SK-N-SH (cell line): Measurements from ENCODE around the gene MYMX. TPM values are rescaled to one million over a fixed set of nuclear protein-coding genes. Genes with fewer than 3 reads are reported as not detected.

Source experiments
- CTCF ChIA-PET: fragments of 300-600, 350-600 bp; formaldehyde crosslinking; extraction: SDS; loops from one replicate; lab custom pipeline; 2021; lab: Yijun Ruan, JAX
- POLR2A ChIA-PET: fragments of 350-600 bp; sonication (Branson Sonifier 250); formaldehyde crosslinking; extraction: SDS; loops from one replicate; lab custom pipeline; 2020; ENCODE audit warnings: antibody characterized with exemption, inconsistent platforms; lab: Yijun Ruan, JAX
- DNase-seq: peaks from one replicate; pipeline ENCODE4 v3.0.0; 2012
- H2AFZ ChIP-seq: fragments of 200-600 bp; sonication (generic); 2 replicates; pipeline ENCODE4 v1.8.1; 2016; ENCODE audit warnings: antibody characterized with exemption, mild to moderate bottlenecking, low read depth
- H3F3A ChIP-seq: fragments of 200-600 bp; sonication (generic); replicated peaks from 2 replicates; pipeline ENCODE3; 2016; ENCODE audit warnings: antibody characterized with exemption, mild to moderate bottlenecking; ENCODE audit not compliant: insufficient read depth
- H3K27ac ChIP-seq, 2 experiments: fragments of 200-500 bp in 1 of 2; fragments of 200-600 bp in 1 of 2; sonication (Bioruptor generic) in 1 of 2; sonication (generic), shearing (Covaris generic) in 1 of 2; 2 replicates each; pipeline versions ENCODE4 v1.5.1 to v1.6.1; 2014 to 2016; ENCODE audit warnings: low read depth in 2 of 2, inconsistent platforms in 1 of 2, low read length in 1 of 2, mild to moderate bottlenecking in 1 of 2, mixed read lengths in 1 of 2
- H3K27me3 ChIP-seq: fragments of 200-600 bp; sonication (generic), shearing (Covaris generic); 2 replicates; pipeline ENCODE4 v1.6.1; 2016; ENCODE audit warnings: mixed run types; ENCODE audit not compliant: insufficient read depth
- H3K36me3 ChIP-seq, 2 experiments: fragments of 200-500 bp in 1 of 2; fragments of 200-600 bp in 1 of 2; sonication (Bioruptor generic) in 1 of 2; sonication (generic) in 1 of 2; replicated peaks in 1 of 2; 2 replicates each; pipeline versions ENCODE3 to v1.5.1; 2014 to 2016; ENCODE audit warnings: low read length in 1 of 2, mild to moderate bottlenecking in 1 of 2; ENCODE audit not compliant: insufficient read depth in 2 of 2, control insufficient read depth in 1 of 2
- H3K4me1 ChIP-seq, 2 experiments: fragments of 200-500 bp in 1 of 2; fragments of 200-600 bp in 1 of 2; sonication (Bioruptor generic) in 1 of 2; sonication (generic), shearing (Covaris generic) in 1 of 2; 2 replicates each; pipeline versions ENCODE4 v1.5.1 to v1.6.1; 2014 to 2016; ENCODE audit warnings: low read depth in 1 of 2, low read length in 1 of 2, mixed run types in 1 of 2; ENCODE audit not compliant: insufficient read depth in 2 of 2, control insufficient read depth in 1 of 2
- H3K4me2 ChIP-seq: fragments of 200-600 bp; sonication (generic), shearing (Covaris generic); 2 replicates; pipeline ENCODE4 v1.6.1; 2017; ENCODE audit warnings: mixed run types
- H3K4me3 ChIP-seq, 2 experiments: fragments of 200-500 bp in 1 of 2; fragments of 200-600 bp in 1 of 2; sonication (Bioruptor generic) in 1 of 2; sonication (generic), shearing (Covaris generic) in 1 of 2; 2 replicates each; pipeline versions ENCODE4 v1.5.1 to v1.8.1; 2014 to 2016; ENCODE audit warnings: low read depth in 2 of 2, inconsistent platforms in 1 of 2, low read length in 1 of 2, mild to moderate bottlenecking in 1 of 2, mixed read lengths in 1 of 2, moderate library complexity in 1 of 2
- H3K79me2 ChIP-seq: fragments of 200-600 bp; sonication (generic); 2 replicates; pipeline ENCODE4 v1.8.1; 2017; ENCODE audit warnings: mild to moderate bottlenecking; ENCODE audit not compliant: insufficient read depth
- H3K9ac ChIP-seq: fragments of 200-600 bp; sonication (generic); 2 replicates; pipeline ENCODE4 v1.6.1; 2017; ENCODE audit warnings: mixed run types
- H3K9me2 ChIP-seq: fragments of 200-600 bp; sonication (generic); 2 replicates; pipeline ENCODE4 v1.6.1; 2017; ENCODE audit warnings: mixed run types
- H3K9me3 ChIP-seq: fragments of 200-600 bp; sonication (generic); 2 replicates; pipeline ENCODE4 v1.6.1; 2017; ENCODE audit warnings: mixed run types, mild to moderate bottlenecking, moderate library complexity
- H4K20me1 ChIP-seq: fragments of 200-600 bp; sonication (generic); 2 replicates; pipeline ENCODE4 v1.6.1; 2017; ENCODE audit warnings: mild to moderate bottlenecking, mixed run types; ENCODE audit not compliant: insufficient read depth
- CHD2 ChIP-seq: fragments of 150-350 bp; IDR thresholded peaks from 2 replicates; pipeline ENCODE4 v1.6.1; 2018; ENCODE audit warnings: low read length; ENCODE audit not compliant: partially characterized antibody
- ELF1 ChIP-seq: IDR thresholded peaks from 2 replicates; pipeline ENCODE4 v1.4.0; 2012
- EP300 ChIP-seq, 2 experiments: IDR thresholded peaks; 2 replicates each; pipeline versions ENCODE4 v1.4.0 to v1.6.1; 2012; ENCODE audit warnings: borderline replicate concordance in 1 of 2, low read depth in 1 of 2, low read length in 1 of 2
- EZH2phosphoT487 ChIP-seq: fragments of 200-600 bp; sonication (generic); IDR thresholded peaks from 2 replicates; pipeline ENCODE4 v1.6.1; 2017; ENCODE audit warnings: low read depth, mixed run types, mild to moderate bottlenecking, antibody characterized with exemption, moderate library complexity, borderline replicate concordance
- FOSL2 ChIP-seq: IDR thresholded peaks from 2 replicates; pipeline ENCODE4 v1.4.0; 2012; ENCODE audit warnings: low read depth, mild to moderate bottlenecking, moderate library complexity, borderline replicate concordance
- GATA2 ChIP-seq: sonication (generic); formaldehyde crosslinking; IDR thresholded peaks from 2 replicates; pipeline ENCODE4 v1.5.0; 2020; ENCODE audit warnings: mild to moderate bottlenecking, missing genetic modification reagents
- JUND ChIP-seq: IDR thresholded peaks from 2 replicates; pipeline ENCODE4 v1.4.0; 2012
- MXI1 ChIP-seq: IDR thresholded peaks from 2 replicates; pipeline ENCODE4 v1.6.1; 2012; ENCODE audit warnings: mild to moderate bottlenecking, low read depth, low read length, improper control_type of control experiment
- NFIC ChIP-seq: IDR thresholded peaks from 2 replicates; pipeline ENCODE4 v1.4.0; 2012; ENCODE audit warnings: borderline replicate concordance
- NRF1 ChIP-seq: IDR thresholded peaks from 2 replicates; pipeline ENCODE4 v1.6.1; 2012; ENCODE audit warnings: low read depth, mild to moderate bottlenecking, low read length
- POLR2AphosphoS5 ChIP-seq: IDR thresholded peaks from 2 replicates; pipeline ENCODE4 v1.6.1; 2012; ENCODE audit warnings: low read depth, low read length
- RAD21 ChIP-seq: IDR thresholded peaks from 2 replicates; pipeline ENCODE4 v1.6.1; 2012; ENCODE audit warnings: mild to moderate bottlenecking, low read length
- RCOR1 ChIP-seq: fragments of 150-350 bp; IDR thresholded peaks from 2 replicates; pipeline ENCODE4 v1.6.1; 2017; ENCODE audit warnings: antibody characterized with exemption, low read length
- SIN3A ChIP-seq: IDR thresholded peaks from 2 replicates; pipeline ENCODE4 v1.6.1; 2012; ENCODE audit warnings: low read depth, mild to moderate bottlenecking, low read length, moderate library complexity, borderline replicate concordance
- TAF1 ChIP-seq: IDR thresholded peaks from 2 replicates; pipeline ENCODE4 v1.6.1; 2012; ENCODE audit warnings: low read depth, mild to moderate bottlenecking, low read length, moderate library complexity, borderline replicate concordance
- TCF12 ChIP-seq: IDR thresholded peaks from 2 replicates; pipeline ENCODE4 v1.4.0; 2012
- YY1 ChIP-seq: IDR thresholded peaks from 2 replicates; pipeline ENCODE4 v1.4.0; 2012; ENCODE audit warnings: low read depth, mild to moderate bottlenecking
- WGBS: methylation state at CpG from one replicate; pipeline ENCODE4 v1.1.6; 2017; ENCODE audit warnings: low lambda C conversion rate; 5-methylcytosine and 5-hydroxymethylcytosine counted together
- polyA plus RNA-seq, 3 experiments: library from polyadenylated mRNA; depleted of rRNA; stranded (reverse); fragments of >200 nt; gene quantifications; 2 replicates each; pipeline ENCODE4 v1.2.3, GENCODE V29; 2012
- TF ChIP-seq, protein P1 (sequence below): IDR thresholded peaks from 2 replicates; pipeline ENCODE4 v1.4.0; 2012; ENCODE audit warnings: low read depth, borderline replicate concordance
- TF ChIP-seq, protein P2 (sequence below): IDR thresholded peaks from 2 replicates; pipeline ENCODE4 v1.6.1; 2012; ENCODE audit warnings: mild to moderate bottlenecking, low read depth, low read length, moderate library complexity
- TF ChIP-seq, protein P3 (sequence below): fragments of 150-350 bp; IDR thresholded peaks from 2 replicates; pipeline ENCODE4 v1.6.1; 2017; ENCODE audit warnings: antibody characterized with exemption, low read length, low read depth, borderline replicate concordance
- TF ChIP-seq, protein P4 (sequence below): IDR thresholded peaks from 2 replicates; pipeline ENCODE4; 2012
- TF ChIP-seq, protein P5 (sequence below): fragments of 150-350 bp; IDR thresholded peaks from 2 replicates; pipeline ENCODE4 v1.6.1; 2016; ENCODE audit warnings: mild to moderate bottlenecking, low read depth, low read length

The MYMX gene
- polyA plus RNA-seq, 1 of the 3 experiments (the other 2 are of a cell fraction) = not detected

DNA sequence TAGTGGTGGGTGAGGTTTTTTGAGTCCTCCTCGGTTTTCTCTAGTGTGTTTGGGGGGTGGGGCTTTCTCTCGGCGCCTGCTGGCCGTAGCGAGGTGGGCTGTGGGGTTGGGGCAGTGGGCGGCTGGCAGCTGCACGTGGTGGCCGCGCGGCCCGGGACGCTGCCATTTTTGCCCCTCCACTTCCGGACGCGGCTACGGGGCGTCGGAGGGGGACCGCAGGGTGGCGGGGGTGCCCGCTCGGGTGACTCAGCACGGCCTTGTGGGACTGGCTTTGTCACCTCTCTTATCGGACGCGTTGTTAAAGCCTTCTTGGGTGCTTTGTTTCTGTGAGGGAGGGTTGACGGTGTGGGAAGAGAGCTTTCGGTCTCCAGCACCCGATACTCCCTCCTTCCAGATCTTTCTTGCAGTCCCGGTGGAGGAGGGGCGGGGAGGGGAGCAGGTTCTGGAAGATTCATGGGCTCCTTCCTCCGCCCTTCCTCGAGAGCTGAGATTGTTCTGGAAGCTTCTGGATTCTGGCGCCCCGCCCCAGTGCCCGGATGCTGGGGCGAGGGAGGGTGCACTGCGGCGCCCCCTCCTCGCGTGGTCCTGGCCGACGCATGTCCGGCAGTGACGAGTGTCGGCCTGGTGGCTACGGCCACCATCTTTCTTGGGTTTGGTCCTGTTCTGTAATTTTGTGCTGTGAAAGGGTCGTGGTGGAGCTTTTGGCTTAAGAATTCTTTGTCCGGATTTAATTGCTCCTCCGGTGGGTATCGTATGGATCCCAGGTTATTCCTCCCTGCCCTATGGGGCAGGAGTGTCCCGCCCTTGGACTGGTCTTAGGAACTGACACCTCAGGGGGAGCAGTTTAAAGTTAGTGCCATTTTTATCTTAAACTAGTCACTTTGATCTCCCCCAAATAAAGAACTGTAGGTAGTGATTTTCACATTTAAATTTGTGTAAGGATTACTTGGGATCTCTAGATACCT, 30.9 kb downstream of the MYMX start:
- H3K36me3 ChIP-seq = peaks cover 42 to 46% of the 10 kb centered on the region in 2 experiments
- peak overlapping the region; percentile 86 for H3K27ac ChIP-seq
- H3K9me2 ChIP-seq = no peaks in the 10 kb centered on the region
- DNase-seq = peak; percentile 76
- H3K4me3 ChIP-seq = peak overlapping the region; percentile 65 to 99
- peak overlapping the region; percentile 98 for H3K4me2 ChIP-seq
- peaks cover 57% of the 10 kb centered on the region for H4K20me1 ChIP-seq
- peak overlapping the region; percentile 100 for H3K9ac ChIP-seq
- ChIA-PET CTCF (interaction anchor here (0.6 to 8.4 kb wide), 14 partner anchors 8 to 151 kb away, joined by 3 to 115 read pairs (median 6); partner anchors contain the start of genes AARS2, CDC5L, SLC29A1 and SLC35B2), POLR2A (interaction anchor here (0.6 to 4.1 kb wide), 25 partner anchors 8 to 731 kb away, joined by 3 to 98 read pairs (median 4); partner anchors contain the start of genes AARS2, MAD2L1BP, SLC29A1 and SLC35B2)
- H3K27me3 ChIP-seq = no peaks in the 10 kb centered on the region
- peaks cover 13 to 24% of the 10 kb centered on the region in 2 experiments; a peak in 3 of 4 replicates for H3K4me1 ChIP-seq
- H3F3A ChIP-seq = peaks cover 43% of the 10 kb centered on the region
- H3K9me3 ChIP-seq = no peaks in the 10 kb centered on the region
- 3% methylated on average over 35 of the region's 52 CpGs for WGBS
- no peak overlapping the region for H2AFZ ChIP-seq
- peaks cover 58% of the 10 kb centered on the region for H3K79me2 ChIP-seq
- TF ChIP-seq, protein P1, sequence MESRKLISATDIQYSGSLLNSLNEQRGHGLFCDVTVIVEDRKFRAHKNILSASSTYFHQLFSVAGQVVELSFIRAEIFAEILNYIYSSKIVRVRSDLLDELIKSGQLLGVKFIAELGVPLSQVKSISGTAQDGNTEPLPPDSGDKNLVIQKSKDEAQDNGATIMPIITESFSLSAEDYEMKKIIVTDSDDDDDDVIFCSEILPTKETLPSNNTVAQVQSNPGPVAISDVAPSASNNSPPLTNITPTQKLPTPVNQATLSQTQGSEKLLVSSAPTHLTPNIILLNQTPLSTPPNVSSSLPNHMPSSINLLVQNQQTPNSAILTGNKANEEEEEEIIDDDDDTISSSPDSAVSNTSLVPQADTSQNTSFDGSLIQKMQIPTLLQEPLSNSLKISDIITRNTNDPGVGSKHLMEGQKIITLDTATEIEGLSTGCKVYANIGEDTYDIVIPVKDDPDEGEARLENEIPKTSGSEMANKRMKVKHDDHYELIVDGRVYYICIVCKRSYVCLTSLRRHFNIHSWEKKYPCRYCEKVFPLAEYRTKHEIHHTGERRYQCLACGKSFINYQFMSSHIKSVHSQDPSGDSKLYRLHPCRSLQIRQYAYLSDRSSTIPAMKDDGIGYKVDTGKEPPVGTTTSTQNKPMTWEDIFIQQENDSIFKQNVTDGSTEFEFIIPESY = no peak
- TF ChIP-seq GATA2 (CRISPR knock-in tag) (no peak), NFIC (no peak), NRF1 (no peak), ELF1 (peak; percentile 16; the same call in 1 of the 2 replicates), YY1 (peak; percentile 82), EP300 (IDR thresholded peaks at IDR 0.05; ENCODE audit: borderline replicate concordance in 1 of 2, low read depth in 1 of 2, low read length in 1 of 2) (peak in 1 of 2 experiments; percentile 96; a peak in 3 of 4 replicates), TCF12 (no peak), EZH2phosphoT487 (no peak), JUND (0 out of 2 replicates have a peak, but pooled peaks have one; percentile 3), SIN3A (peak; percentile 44; the same call in 1 of the 2 replicates), TAF1 (no peak), FOSL2 (no peak), RAD21 (no peak), MXI1 (peak; percentile 94), CHD2 (no peak), POLR2AphosphoS5 (peak; percentile 59), RCOR1 (no peak)
- TF ChIP-seq, protein P2, sequence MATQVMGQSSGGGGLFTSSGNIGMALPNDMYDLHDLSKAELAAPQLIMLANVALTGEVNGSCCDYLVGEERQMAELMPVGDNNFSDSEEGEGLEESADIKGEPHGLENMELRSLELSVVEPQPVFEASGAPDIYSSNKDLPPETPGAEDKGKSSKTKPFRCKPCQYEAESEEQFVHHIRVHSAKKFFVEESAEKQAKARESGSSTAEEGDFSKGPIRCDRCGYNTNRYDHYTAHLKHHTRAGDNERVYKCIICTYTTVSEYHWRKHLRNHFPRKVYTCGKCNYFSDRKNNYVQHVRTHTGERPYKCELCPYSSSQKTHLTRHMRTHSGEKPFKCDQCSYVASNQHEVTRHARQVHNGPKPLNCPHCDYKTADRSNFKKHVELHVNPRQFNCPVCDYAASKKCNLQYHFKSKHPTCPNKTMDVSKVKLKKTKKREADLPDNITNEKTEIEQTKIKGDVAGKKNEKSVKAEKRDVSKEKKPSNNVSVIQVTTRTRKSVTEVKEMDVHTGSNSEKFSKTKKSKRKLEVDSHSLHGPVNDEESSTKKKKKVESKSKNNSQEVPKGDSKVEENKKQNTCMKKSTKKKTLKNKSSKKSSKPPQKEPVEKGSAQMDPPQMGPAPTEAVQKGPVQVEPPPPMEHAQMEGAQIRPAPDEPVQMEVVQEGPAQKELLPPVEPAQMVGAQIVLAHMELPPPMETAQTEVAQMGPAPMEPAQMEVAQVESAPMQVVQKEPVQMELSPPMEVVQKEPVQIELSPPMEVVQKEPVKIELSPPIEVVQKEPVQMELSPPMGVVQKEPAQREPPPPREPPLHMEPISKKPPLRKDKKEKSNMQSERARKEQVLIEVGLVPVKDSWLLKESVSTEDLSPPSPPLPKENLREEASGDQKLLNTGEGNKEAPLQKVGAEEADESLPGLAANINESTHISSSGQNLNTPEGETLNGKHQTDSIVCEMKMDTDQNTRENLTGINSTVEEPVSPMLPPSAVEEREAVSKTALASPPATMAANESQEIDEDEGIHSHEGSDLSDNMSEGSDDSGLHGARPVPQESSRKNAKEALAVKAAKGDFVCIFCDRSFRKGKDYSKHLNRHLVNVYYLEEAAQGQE = no peak
- TF ChIP-seq, protein P3, sequence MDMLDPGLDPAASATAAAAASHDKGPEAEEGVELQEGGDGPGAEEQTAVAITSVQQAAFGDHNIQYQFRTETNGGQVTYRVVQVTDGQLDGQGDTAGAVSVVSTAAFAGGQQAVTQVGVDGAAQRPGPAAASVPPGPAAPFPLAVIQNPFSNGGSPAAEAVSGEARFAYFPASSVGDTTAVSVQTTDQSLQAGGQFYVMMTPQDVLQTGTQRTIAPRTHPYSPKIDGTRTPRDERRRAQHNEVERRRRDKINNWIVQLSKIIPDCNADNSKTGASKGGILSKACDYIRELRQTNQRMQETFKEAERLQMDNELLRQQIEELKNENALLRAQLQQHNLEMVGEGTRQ = no peak
- TF ChIP-seq, protein P4, sequence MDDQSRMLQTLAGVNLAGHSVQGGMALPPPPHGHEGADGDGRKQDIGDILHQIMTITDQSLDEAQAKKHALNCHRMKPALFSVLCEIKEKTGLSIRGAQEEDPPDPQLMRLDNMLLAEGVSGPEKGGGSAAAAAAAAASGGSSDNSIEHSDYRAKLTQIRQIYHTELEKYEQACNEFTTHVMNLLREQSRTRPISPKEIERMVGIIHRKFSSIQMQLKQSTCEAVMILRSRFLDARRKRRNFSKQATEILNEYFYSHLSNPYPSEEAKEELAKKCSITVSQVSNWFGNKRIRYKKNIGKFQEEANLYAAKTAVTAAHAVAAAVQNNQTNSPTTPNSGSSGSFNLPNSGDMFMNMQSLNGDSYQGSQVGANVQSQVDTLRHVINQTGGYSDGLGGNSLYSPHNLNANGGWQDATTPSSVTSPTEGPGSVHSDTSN = no peak
- TF ChIP-seq, protein P5, sequence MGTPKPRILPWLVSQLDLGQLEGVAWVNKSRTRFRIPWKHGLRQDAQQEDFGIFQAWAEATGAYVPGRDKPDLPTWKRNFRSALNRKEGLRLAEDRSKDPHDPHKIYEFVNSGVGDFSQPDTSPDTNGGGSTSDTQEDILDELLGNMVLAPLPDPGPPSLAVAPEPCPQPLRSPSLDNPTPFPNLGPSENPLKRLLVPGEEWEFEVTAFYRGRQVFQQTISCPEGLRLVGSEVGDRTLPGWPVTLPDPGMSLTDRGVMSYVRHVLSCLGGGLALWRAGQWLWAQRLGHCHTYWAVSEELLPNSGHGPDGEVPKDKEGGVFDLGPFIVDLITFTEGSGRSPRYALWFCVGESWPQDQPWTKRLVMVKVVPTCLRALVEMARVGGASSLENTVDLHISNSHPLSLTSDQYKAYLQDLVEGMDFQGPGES = no peak
